Measurements from ENCODE around the gene SPRTN. TPM values are rescaled to one million over a fixed set of nuclear protein-coding genes. Genes with fewer than 3 reads are reported as not detected.

SPRTN gene
- total and polyA plus RNA-seq, 2 donors (not counting 1 experiment from before 2014, with no cell fraction given), result 3.5 to 13.4 TPM

DNA sequence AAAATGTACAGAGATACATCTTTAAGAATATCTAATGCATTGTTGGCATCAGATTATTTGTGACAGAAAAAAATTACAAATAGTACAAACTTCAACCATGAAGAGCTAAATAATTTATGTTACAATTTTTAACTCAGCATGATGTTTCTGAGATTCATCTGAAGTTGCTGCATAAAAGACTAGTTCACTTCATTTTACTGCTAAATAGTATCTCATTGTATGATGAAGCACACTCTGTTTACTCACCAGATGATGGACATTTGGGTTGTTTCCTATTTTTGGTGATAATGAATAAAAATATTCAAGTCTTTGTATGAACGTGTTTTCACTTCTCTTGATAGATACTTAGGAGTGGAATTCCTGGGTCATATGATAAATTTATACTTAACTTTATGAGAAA, 63.4 kb downstream of the SPRTN start:
- peaks cover 0 to 3% of the 10 kb centered on the region in 2 experiments for H3K36me3 ChIP-seq (replicated peaks in 1 of 2; ENCODE audit: control extremely low read depth in 1 of 2, control insufficient read depth in 1 of 2, extremely low read depth in 1 of 2, insufficient read depth in 2 of 2, low read length in 1 of 2)
- WGBS (ENCODE audit: insufficient coverage), result no CpG with 5 or more reads among the region's 1 CpG
- H2AFZ ChIP-seq (ENCODE audit: insufficient read depth, low read depth, low read length, poor library complexity, severe bottlenecking), result no peak overlapping the region
- H3K9ac ChIP-seq (ENCODE audit: low read length), result no peak overlapping the region
- DNase-seq, result no peak
- peaks cover 32% of the 10 kb centered on the region for H3K4me1 Mint-ChIP-seq
- H3K27me3 ChIP-seq (replicated peaks in 1 of 4; ENCODE audit: control extremely low read depth in 1 of 4, control insufficient read depth in 3 of 4, insufficient read depth in 4 of 4, low read length in 3 of 4), result no peaks in the 10 kb centered on the region
- no peak overlapping the region for H3K4me3 ChIP-seq (ENCODE audit: control extremely low read depth in 1 of 5, extremely low read depth in 1 of 5, insufficient read depth in 1 of 5, low read depth in 2 of 5, low read length in 4 of 5)
- H4K20me1 ChIP-seq (ENCODE audit: control insufficient read depth, insufficient read depth, low read length, poor library complexity, severe bottlenecking), result peaks cover 44% of the 10 kb centered on the region
- POLR2A ChIA-PET, result no interaction called here
- intact Hi-C loops (cut with micrococcal nuclease), result no loop called here
- H3K4me2 ChIP-seq (replicated peaks; ENCODE audit: low read depth, low read length, poor library complexity, severe bottlenecking), result no peak overlapping the region
- no peaks in the 10 kb centered on the region for H3K27me3 Mint-ChIP-seq
- no peaks in the 10 kb centered on the region for H3K9me3 Mint-ChIP-seq (ENCODE audit: insufficient read depth)
- TF ChIP-seq, protein P1, sequence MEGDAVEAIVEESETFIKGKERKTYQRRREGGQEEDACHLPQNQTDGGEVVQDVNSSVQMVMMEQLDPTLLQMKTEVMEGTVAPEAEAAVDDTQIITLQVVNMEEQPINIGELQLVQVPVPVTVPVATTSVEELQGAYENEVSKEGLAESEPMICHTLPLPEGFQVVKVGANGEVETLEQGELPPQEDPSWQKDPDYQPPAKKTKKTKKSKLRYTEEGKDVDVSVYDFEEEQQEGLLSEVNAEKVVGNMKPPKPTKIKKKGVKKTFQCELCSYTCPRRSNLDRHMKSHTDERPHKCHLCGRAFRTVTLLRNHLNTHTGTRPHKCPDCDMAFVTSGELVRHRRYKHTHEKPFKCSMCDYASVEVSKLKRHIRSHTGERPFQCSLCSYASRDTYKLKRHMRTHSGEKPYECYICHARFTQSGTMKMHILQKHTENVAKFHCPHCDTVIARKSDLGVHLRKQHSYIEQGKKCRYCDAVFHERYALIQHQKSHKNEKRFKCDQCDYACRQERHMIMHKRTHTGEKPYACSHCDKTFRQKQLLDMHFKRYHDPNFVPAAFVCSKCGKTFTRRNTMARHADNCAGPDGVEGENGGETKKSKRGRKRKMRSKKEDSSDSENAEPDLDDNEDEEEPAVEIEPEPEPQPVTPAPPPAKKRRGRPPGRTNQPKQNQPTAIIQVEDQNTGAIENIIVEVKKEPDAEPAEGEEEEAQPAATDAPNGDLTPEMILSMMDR (IDR thresholded peaks at IDR 0.05), result no peak
- no peak for ATAC-seq (ENCODE audit: low read depth)
- H3K27ac ChIP-seq (ENCODE audit: low read length in 2 of 2), result no peak overlapping the region
- CTCF ChIA-PET, result no interaction called here
- no peak overlapping the region for H3K4me3 Mint-ChIP-seq
- H3K9me3 ChIP-seq (ENCODE audit: control extremely low read depth in 1 of 3, control insufficient read depth in 2 of 3, insufficient read depth in 1 of 3, low read length in 2 of 3), result no peaks in the 10 kb centered on the region
- H3K4me1 ChIP-seq (ENCODE audit: control insufficient read depth in 2 of 2, insufficient read depth in 2 of 2, low read length in 2 of 2), result peaks cover 0 to under 1% of the 10 kb centered on the region in 2 donors
- H3K27ac Mint-ChIP-seq, result no peak overlapping the region
- peaks cover 89% of the 10 kb centered on the region for H3K79me2 ChIP-seq (ENCODE audit: control insufficient read depth, insufficient read depth, low read length)

DNA sequence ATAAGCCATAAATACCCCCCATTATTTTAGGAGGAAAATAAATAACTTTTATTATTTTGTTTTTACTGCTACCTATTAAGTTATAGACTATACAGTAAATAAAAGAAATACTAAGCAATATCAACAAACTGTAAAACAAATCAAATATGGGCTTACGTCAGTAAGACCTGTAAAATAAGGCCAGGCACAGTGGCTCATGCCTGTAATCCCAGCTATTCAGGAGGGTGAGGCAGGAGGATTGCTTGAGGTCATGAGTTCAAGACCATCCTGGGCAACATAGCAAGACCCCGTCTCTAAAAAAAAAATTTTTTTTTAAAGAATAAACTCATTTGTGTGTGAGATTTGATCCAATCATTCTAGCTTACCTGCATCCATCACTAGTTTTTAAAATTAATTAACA, 66.2 kb downstream of the SPRTN start:
- H3K4me2 ChIP-seq (replicated peaks; ENCODE audit: low read depth, low read length, poor library complexity, severe bottlenecking), result no peak overlapping the region
- DNase-seq (no peak), ATAC-seq (ENCODE audit: low read depth) (no peak)
- intact Hi-C loops (cut with micrococcal nuclease), result no loop called here
- H3K36me3 ChIP-seq (replicated peaks in 1 of 2; ENCODE audit: control extremely low read depth in 1 of 2, control insufficient read depth in 1 of 2, extremely low read depth in 1 of 2, insufficient read depth in 2 of 2, low read length in 1 of 2), result peaks cover 0 to 13% of the 10 kb centered on the region in 2 experiments
- POLR2A ChIA-PET, result no interaction called here
- Mint-ChIP-seq H3K9me3 (ENCODE audit: insufficient read depth) (no peaks in the 10 kb centered on the region), H3K4me1 (peaks cover 21% of the 10 kb centered on the region), H3K27ac (no peak overlapping the region), H3K4me3 (no peak overlapping the region), H3K27me3 (no peaks in the 10 kb centered on the region)
- H3K4me1 ChIP-seq (ENCODE audit: control insufficient read depth in 2 of 2, insufficient read depth in 2 of 2, low read length in 2 of 2), result peaks cover 0 to 3% of the 10 kb centered on the region in 2 donors
- no peak for TF ChIP-seq EZH2 (IDR thresholded peaks at IDR 0.05; ENCODE audit: borderline replicate concordance, insufficient read depth, low read depth, low read length, poor library complexity, severe bottlenecking)
- TF ChIP-seq, protein P1 (IDR thresholded peaks at IDR 0.05), result no peak
- peaks cover 91% of the 10 kb centered on the region for H3K79me2 ChIP-seq (ENCODE audit: control insufficient read depth, insufficient read depth, low read length)
- H3K27me3 ChIP-seq (replicated peaks in 1 of 4; ENCODE audit: control extremely low read depth in 1 of 4, control insufficient read depth in 3 of 4, insufficient read depth in 4 of 4, low read length in 3 of 4), result no peaks in the 10 kb centered on the region
- H3K9me3 ChIP-seq (ENCODE audit: control extremely low read depth in 1 of 3, control insufficient read depth in 2 of 3, insufficient read depth in 1 of 3, low read length in 2 of 3), result no peaks in the 10 kb centered on the region
- H4K20me1 ChIP-seq (ENCODE audit: control insufficient read depth, insufficient read depth, low read length, poor library complexity, severe bottlenecking), result peaks cover 43% of the 10 kb centered on the region
- no peak overlapping the region for H2AFZ ChIP-seq (ENCODE audit: insufficient read depth, low read depth, low read length, poor library complexity, severe bottlenecking)
- CTCF ChIA-PET, result interaction anchor here (0.6 kb wide), 1 partner anchor 122 kb away, joined by 3 read pairs; no protein-coding TSS in a partner anchor
- H3K27ac ChIP-seq (ENCODE audit: low read length in 2 of 2), result no peak overlapping the region
- whole genome bisulfite sequencing (ENCODE audit: insufficient coverage), result no CpG with 5 or more reads among the region's 2 CpGs
- no peak overlapping the region for H3K4me3 ChIP-seq (ENCODE audit: control extremely low read depth in 1 of 5, extremely low read depth in 1 of 5, insufficient read depth in 1 of 5, low read depth in 2 of 5, low read length in 4 of 5)
- no peak overlapping the region for H3K9ac ChIP-seq (ENCODE audit: low read length)

Other genes with a start within 250 kb of the SPRTN start
- gene TRIM67, start 176.2 kb upstream of the SPRTN start, total RNA-seq, result 0.05 TPM in 1 of 2 replicates, not detected in the other
- gene TRIM67, start 176.2 kb upstream of the SPRTN start, polyA plus RNA-seq, result 0.01 TPM in 1 of 2 replicates, not detected in the other
- 48.0 and 49.0 TPM in 2 replicates for gene GNPAT, start 97.1 kb upstream of the SPRTN start, total RNA-seq
- gene GNPAT, start 97.1 kb upstream of the SPRTN start, polyA plus RNA-seq, result 19.5 and 23.1 TPM in 2 replicates
- 32.5 and 32.6 TPM in 2 replicates for gene EXOC8, start 441 bp upstream of the SPRTN start, total RNA-seq
- 10.0 and 11.8 TPM in 2 replicates for gene EXOC8, start 441 bp upstream of the SPRTN start, polyA plus RNA-seq
- gene EGLN1, start 84.0 kb downstream of the SPRTN start, total RNA-seq, result 18.5 and 20.4 TPM in 2 replicates
- gene EGLN1, start 84.0 kb downstream of the SPRTN start, polyA plus RNA-seq, result 7.5 and 9.2 TPM in 2 replicates
- 34.8 and 41.4 TPM in 2 replicates for gene TSNAX, start 190.4 kb downstream of the SPRTN start, total RNA-seq
- gene TSNAX, start 190.4 kb downstream of the SPRTN start, polyA plus RNA-seq, result 9.0 and 14.5 TPM in 2 replicates